HepG2 (cell line): Measurements from ENCODE around the gene SVBP. TPM values are rescaled to one million over a fixed set of nuclear protein-coding genes. Genes with fewer than 3 reads are reported as not detected.
A peak's percentile ranks its signal among the peaks of the same experiment; 100 is the strongest.

Experiments
- CBX5 ChIP-seq: sonication (generic); formaldehyde crosslinking; IDR thresholded peaks from 2 replicates; pipeline ENCODE4 v1.4.0; 2020; ENCODE audit warnings: missing genetic modification reagents, borderline replicate concordance
- CEBPG ChIP-seq: IDR thresholded peaks from 2 replicates; pipeline ENCODE4 v1.6.1; 2016
- CENPX ChIP-seq: sonication (generic); formaldehyde crosslinking; IDR thresholded peaks from 2 replicates; pipeline ENCODE4 v1.9.0; 2021; ENCODE audit warnings: mild to moderate bottlenecking, missing genetic modification reagents, moderate library complexity
- GABPB1 ChIP-seq: IDR thresholded peaks from 2 replicates; pipeline ENCODE4 v1.6.1; 2016; ENCODE audit warnings: mild to moderate bottlenecking, missing genetic modification reagents, moderate library complexity, missing compliant biosample characterization
- MAFG ChIP-seq: sonication (generic); formaldehyde crosslinking; IDR thresholded peaks from 2 replicates; pipeline ENCODE4 v1.5.1; 2020; ENCODE audit warnings: mild to moderate bottlenecking, missing genetic modification reagents
- NAIF1 ChIP-seq: sonication (generic); formaldehyde crosslinking; IDR thresholded peaks from 2 replicates; pipeline ENCODE4 v1.5.0; 2020; ENCODE audit warnings: mild to moderate bottlenecking, missing genetic modification reagents, borderline replicate concordance
- NFYC ChIP-seq: IDR thresholded peaks from 2 replicates; pipeline ENCODE4 v1.6.1; 2016; ENCODE audit warnings: missing genetic modification reagents, missing compliant biosample characterization
- RAD21 ChIP-seq: fragments of 450-650 bp; formaldehyde crosslinking; IDR thresholded peaks from 2 replicates; pipeline ENCODE4 v1.5.0; 2020; ENCODE audit warnings: mild to moderate bottlenecking
- SRSF9 ChIP-seq: fragments of 200-400 bp; formaldehyde crosslinking; IDR thresholded peaks from 2 replicates; pipeline ENCODE4 v1.6.1; 2018; ENCODE audit warnings: borderline replicate concordance, mild to moderate bottlenecking, low read depth, low read length; ENCODE audit not compliant: insufficient read depth, poor library complexity, severe bottlenecking
- ZBTB7A ChIP-seq: sonication (generic); formaldehyde crosslinking; IDR thresholded peaks from 2 replicates; pipeline ENCODE4 v1.8.0; 2022; ENCODE audit warnings: mild to moderate bottlenecking, missing genetic modification reagents
- ZNF207 ChIP-seq: fragments of 450-650 bp; IDR thresholded peaks from 2 replicates; pipeline ENCODE4 v1.6.1; 2016; ENCODE audit warnings: antibody characterized with exemption, borderline replicate concordance
- ZNF256 ChIP-seq: sonication (generic); formaldehyde crosslinking; conservative IDR thresholded peaks from 2 replicates; pipeline ENCODE4 v1.4.0; 2020; ENCODE audit warnings: missing genetic modification reagents
- ZNF3 ChIP-seq: IDR thresholded peaks from 2 replicates; pipeline ENCODE4 v1.7.0; 2017; ENCODE audit warnings: inconsistent platforms
- ZNF33B ChIP-seq: sonication (generic); formaldehyde crosslinking; IDR thresholded peaks from 2 replicates; pipeline ENCODE4 v1.5.1; 2020; ENCODE audit warnings: mild to moderate bottlenecking, missing genetic modification reagents
- ZNF780A ChIP-seq: sonication (generic); formaldehyde crosslinking; IDR thresholded peaks from 2 replicates; pipeline ENCODE4 v1.8.0; 2022; ENCODE audit warnings: mild to moderate bottlenecking, missing genetic modification reagents, moderate library complexity
- polyA plus RNA-seq, 8 experiments: library from polyadenylated mRNA; depleted of rRNA in 3 of 8; stranded (reverse) in 7 of 8; unstranded in 1 of 8; fragments of >200 nt; fragmentation: Illumina TruSeq in 4 of 8; extraction: Trizol in 4 of 8; gene quantifications; 2 replicates each; pipeline versions ENCODE4 v1.2.1 to v1.2.3, GENCODE V29; 2011 to 2016; ENCODE audit warnings: low read depth in 4 of 8, missing spikeins in 1 of 8, mixed read lengths in 1 of 8; ENCODE audit not compliant: insufficient read depth in 1 of 8
- total RNA-seq, 5 experiments: library from RNA; depleted of rRNA; stranded (reverse); fragments of >200 nt; fragmentation: Illumina TruSeq; extraction: Trizol; gene quantifications; 2 replicates each; pipeline ENCODE4 v1.2.3, GENCODE V29; 2016; ENCODE audit warnings: low read depth in 1 of 5
- TF ChIP-seq, protein P1 (sequence below): sonication (generic); formaldehyde crosslinking; IDR thresholded peaks from 2 replicates; pipeline ENCODE4 v1.4.0; 2020; ENCODE audit warnings: missing genetic modification reagents, mild to moderate bottlenecking, borderline replicate concordance
- TF ChIP-seq, protein P2 (sequence below): sonication (generic); formaldehyde crosslinking; conservative IDR thresholded peaks from 2 replicates; pipeline ENCODE4 v1.5.0; 2020; ENCODE audit warnings: missing genetic modification reagents
- TF ChIP-seq, protein P3 (sequence below): sonication (generic); formaldehyde crosslinking; conservative IDR thresholded peaks from 2 replicates; pipeline ENCODE4 v1.4.0; 2020; ENCODE audit warnings: missing genetic modification reagents
- TF ChIP-seq, protein P4 (sequence below): sonication (generic); formaldehyde crosslinking; conservative IDR thresholded peaks from 2 replicates; pipeline ENCODE4 v1.4.0; 2020; ENCODE audit warnings: missing genetic modification reagents
- TF ChIP-seq, protein P5 (sequence below): sonication (generic); formaldehyde crosslinking; IDR thresholded peaks from 2 replicates; pipeline ENCODE4 v1.4.0; 2020; ENCODE audit warnings: mild to moderate bottlenecking, missing genetic modification reagents

SVBP gene
- total and polyA plus RNA-seq, 2 of the 13 experiments (the other 11 are each of a cell fraction or from before 2014, with no cell fraction given), result 28.8 to 48.2 TPM

DNA sequence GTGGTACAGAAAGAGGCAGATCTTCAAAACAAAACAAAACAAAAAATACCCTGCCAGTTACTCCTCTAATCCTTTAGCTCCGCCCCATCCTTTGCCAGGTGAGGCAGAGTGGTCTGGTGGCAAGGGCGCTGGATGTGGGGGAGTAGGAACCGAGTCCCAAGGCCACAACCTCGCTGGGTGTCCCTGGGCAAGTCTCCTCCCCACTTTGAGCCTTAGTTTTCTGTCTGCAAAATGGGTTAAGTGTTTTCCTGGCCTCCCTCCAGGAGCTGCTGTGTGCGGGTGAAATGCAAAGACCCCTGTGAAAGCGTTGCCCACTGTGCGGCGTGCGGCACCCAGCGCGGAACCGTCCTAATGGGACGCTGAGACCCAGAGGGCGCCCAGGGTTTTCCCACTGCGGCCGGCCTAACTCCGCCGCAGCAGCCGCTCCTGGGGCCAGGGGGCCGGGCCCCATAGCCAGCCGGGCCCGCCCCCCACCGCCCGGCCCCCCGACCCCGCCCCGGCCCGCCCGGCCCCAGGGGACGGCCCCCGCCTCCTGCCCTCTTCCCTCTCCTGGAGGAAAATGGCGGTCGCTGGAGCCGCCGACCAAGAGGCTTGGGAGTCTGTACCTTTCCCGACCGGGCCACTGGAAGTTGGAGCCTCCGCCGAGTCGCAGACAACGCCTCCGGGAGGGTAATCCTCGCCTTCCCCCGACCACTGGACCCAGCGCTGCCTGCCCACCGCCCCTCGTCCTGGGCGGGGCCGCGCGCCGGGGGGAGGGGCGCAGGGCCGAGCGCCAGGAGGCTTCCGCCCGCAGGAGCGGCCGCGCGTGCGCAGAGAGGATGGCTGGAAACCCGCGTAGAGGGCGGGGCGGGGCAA lies at the start of gene SVBP, which contains the start of gene ERMAP (continued):
- TF ChIP-seq, protein P1, sequence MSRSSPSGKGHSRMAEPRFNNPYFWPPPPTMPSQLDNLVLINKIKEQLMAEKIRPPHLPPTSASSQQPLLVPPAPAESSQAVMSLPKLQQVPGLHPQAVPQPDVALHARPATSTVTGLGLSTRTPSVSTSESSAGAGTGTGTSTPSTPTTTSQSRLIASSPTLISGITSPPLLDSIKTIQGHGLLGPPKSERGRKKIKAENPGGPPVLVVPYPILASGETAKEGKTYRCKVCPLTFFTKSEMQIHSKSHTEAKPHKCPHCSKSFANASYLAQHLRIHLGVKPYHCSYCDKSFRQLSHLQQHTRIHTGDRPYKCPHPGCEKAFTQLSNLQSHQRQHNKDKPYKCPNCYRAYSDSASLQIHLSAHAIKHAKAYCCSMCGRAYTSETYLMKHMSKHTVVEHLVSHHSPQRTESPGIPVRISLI (CRISPR knock-in tag), result no peak
- TF ChIP-seq CEBPG (CRISPR knock-in tag), result no peak
- no peak for TF ChIP-seq ZNF207
- no peak for TF ChIP-seq ZNF256 (CRISPR knock-in tag)
- no peak for TF ChIP-seq CENPX (CRISPR knock-in tag)
- TF ChIP-seq, protein P2, sequence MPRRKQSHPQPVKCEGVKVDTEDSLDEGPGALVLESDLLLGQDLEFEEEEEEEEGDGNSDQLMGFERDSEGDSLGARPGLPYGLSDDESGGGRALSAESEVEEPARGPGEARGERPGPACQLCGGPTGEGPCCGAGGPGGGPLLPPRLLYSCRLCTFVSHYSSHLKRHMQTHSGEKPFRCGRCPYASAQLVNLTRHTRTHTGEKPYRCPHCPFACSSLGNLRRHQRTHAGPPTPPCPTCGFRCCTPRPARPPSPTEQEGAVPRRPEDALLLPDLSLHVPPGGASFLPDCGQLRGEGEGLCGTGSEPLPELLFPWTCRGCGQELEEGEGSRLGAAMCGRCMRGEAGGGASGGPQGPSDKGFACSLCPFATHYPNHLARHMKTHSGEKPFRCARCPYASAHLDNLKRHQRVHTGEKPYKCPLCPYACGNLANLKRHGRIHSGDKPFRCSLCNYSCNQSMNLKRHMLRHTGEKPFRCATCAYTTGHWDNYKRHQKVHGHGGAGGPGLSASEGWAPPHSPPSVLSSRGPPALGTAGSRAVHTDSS, result no peak
- no peak for TF ChIP-seq NAIF1 (CRISPR knock-in tag)
- TF ChIP-seq ZNF33B, result no peak
- TF ChIP-seq SRSF9, result no peak
- no peak for TF ChIP-seq CBX5
- no peak; the same call in 1 of the 2 replicates for TF ChIP-seq ZBTB7A (CRISPR knock-in tag)
- TF ChIP-seq ZNF3, result no peak
- TF ChIP-seq, protein P3, sequence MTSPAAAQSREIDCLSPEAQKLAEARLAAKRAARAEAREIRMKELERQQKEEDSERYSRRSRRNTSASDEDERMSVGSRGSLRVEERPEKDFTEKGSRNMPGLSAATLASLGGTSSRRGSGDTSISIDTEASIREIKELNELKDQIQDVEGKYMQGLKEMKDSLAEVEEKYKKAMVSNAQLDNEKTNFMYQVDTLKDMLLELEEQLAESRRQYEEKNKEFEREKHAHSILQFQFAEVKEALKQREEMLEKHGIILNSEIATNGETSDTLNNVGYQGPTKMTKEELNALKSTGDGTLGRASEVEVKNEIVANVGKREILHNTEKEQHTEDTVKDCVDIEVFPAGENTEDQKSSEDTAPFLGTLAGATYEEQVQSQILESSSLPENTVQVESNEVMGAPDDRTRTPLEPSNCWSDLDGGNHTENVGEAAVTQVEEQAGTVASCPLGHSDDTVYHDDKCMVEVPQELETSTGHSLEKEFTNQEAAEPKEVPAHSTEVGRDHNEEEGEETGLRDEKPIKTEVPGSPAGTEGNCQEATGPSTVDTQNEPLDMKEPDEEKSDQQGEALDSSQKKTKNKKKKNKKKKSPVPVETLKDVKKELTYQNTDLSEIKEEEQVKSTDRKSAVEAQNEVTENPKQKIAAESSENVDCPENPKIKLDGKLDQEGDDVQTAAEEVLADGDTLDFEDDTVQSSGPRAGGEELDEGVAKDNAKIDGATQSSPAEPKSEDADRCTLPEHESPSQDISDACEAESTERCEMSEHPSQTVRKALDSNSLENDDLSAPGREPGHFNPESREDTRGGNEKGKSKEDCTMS (CRISPR knock-in tag), result no peak
- peak; percentile 38; the same call in 1 of the 2 replicates for TF ChIP-seq RAD21
- peak; percentile 71; the same call in 1 of the 2 replicates for TF ChIP-seq GABPB1
- no peak for TF ChIP-seq ZNF780A
- no peak for TF ChIP-seq NFYC
- TF ChIP-seq, protein P4, sequence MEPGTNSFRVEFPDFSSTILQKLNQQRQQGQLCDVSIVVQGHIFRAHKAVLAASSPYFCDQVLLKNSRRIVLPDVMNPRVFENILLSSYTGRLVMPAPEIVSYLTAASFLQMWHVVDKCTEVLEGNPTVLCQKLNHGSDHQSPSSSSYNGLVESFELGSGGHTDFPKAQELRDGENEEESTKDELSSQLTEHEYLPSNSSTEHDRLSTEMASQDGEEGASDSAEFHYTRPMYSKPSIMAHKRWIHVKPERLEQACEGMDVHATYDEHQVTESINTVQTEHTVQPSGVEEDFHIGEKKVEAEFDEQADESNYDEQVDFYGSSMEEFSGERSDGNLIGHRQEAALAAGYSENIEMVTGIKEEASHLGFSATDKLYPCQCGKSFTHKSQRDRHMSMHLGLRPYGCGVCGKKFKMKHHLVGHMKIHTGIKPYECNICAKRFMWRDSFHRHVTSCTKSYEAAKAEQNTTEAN (CRISPR knock-in tag), result peak; percentile 24; the same call in 1 of the 2 replicates
- TF ChIP-seq MAFG (CRISPR knock-in tag), result no peak
- TF ChIP-seq, protein P5, sequence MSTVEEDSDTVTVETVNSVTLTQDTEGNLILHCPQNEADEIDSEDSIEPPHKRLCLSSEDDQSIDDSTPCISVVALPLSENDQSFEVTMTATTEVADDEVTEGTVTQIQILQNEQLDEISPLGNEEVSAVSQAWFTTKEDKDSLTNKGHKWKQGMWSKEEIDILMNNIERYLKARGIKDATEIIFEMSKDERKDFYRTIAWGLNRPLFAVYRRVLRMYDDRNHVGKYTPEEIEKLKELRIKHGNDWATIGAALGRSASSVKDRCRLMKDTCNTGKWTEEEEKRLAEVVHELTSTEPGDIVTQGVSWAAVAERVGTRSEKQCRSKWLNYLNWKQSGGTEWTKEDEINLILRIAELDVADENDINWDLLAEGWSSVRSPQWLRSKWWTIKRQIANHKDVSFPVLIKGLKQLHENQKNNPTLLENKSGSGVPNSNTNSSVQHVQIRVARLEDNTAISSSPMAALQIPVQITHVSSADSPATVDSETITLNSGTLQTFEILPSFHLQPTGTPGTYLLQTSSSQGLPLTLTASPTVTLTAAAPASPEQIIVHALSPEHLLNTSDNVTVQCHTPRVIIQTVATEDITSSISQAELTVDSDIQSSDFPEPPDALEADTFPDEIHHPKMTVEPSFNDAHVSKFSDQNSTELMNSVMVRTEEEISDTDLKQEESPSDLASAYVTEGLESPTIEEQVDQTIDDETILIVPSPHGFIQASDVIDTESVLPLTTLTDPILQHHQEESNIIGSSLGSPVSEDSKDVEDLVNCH, result no peak
